Pericardium fibroblast (primary cell): ENCODE data around the gene NRDC. TPM values are rescaled to one million over a fixed set of nuclear protein-coding genes. Genes with fewer than 3 reads are reported as not detected.

Experiments used
- total RNA-seq: library from RNA; depleted of rRNA; stranded (reverse); fragments of >200 nt; gene quantifications from 2 replicates; pipeline ENCODE4 v1.2.3, GENCODE V29; 2015

Gene NRDC
- total RNA-seq = 46.0 and 59.7 TPM in 2 replicates

GRCh38 chr1:51878616-51879336 is at the start of gene NRDC:
TSS of gene NRDC (minus strand) at chr1:51878727. CDS start at chr1:51878615, 112 bp downstream.

Other genes with a start within 250 kb of the NRDC start
- 0.77 and 1.8 TPM in 2 replicates for gene RAB3B, start 112.0 kb upstream of the NRDC start, total RNA-seq
- 9.7 and 12.2 TPM in 2 replicates for gene KTI12, start 155.1 kb upstream of the NRDC start, total RNA-seq
- 40.4 and 49.7 TPM in 2 replicates for gene TXNDC12, start 176.5 kb upstream of the NRDC start, total RNA-seq
- 49.6 and 70.4 TPM in 2 replicates for gene BTF3L4, start 177.6 kb upstream of the NRDC start, total RNA-seq